SJSA1 (cell line): Measurements from ENCODE around the gene ETNK1. TPM values are rescaled to one million over a fixed set of nuclear protein-coding genes. Genes with fewer than 3 reads are reported as not detected.

Source experiments
- DNase-seq, 2 experiments: peaks; one replicate each; pipeline ENCODE4 v3.0.0-alpha.2; 2015 to 2020; ENCODE audit warnings: low spot score in 2 of 2, low read depth in 1 of 2
- H3K27ac ChIP-seq: fragments of 250-450 bp; sonication (Bioruptor Pico); 2 replicates; pipeline ENCODE4 v1.5.1; 2020; ENCODE audit warnings: mild to moderate bottlenecking, moderate library complexity
- H3K27me3 ChIP-seq: fragments of 250-450 bp; sonication (Bioruptor Pico); replicated peaks from 2 replicates; pipeline ENCODE4 v1.5.1; 2020; ENCODE audit warnings: mild to moderate bottlenecking, moderate library complexity
- H3K36me3 ChIP-seq: fragments of 250-450 bp; sonication (Bioruptor Pico); 2 replicates; pipeline ENCODE4 v1.5.1; 2020; ENCODE audit warnings: mild to moderate bottlenecking
- H3K4me1 ChIP-seq: fragments of 250-450 bp; sonication (Bioruptor Pico); replicated peaks from 2 replicates; pipeline ENCODE4 v1.6.1; 2021; ENCODE audit warnings: mild to moderate bottlenecking
- H3K4me3 ChIP-seq: fragments of 250-450 bp; sonication (Bioruptor Pico); 2 replicates; pipeline ENCODE4 v1.5.1; 2020; ENCODE audit warnings: mild to moderate bottlenecking
- H3K9me3 ChIP-seq: fragments of 250-450 bp; sonication (Bioruptor Pico); replicated peaks from 2 replicates; pipeline ENCODE4 v1.5.1; 2020; ENCODE audit warnings: mild to moderate bottlenecking
- total RNA-seq: library from RNA; depleted of rRNA; stranded (reverse); fragments of >200 nt; shearing (Covaris generic); gene quantifications from 2 replicates; pipeline ENCODE4 v1.2.3, GENCODE V29; 2014

The ETNK1 gene
- total RNA-seq, 1 experiment from 2014 or later, result 24.5 TPM

DNA sequence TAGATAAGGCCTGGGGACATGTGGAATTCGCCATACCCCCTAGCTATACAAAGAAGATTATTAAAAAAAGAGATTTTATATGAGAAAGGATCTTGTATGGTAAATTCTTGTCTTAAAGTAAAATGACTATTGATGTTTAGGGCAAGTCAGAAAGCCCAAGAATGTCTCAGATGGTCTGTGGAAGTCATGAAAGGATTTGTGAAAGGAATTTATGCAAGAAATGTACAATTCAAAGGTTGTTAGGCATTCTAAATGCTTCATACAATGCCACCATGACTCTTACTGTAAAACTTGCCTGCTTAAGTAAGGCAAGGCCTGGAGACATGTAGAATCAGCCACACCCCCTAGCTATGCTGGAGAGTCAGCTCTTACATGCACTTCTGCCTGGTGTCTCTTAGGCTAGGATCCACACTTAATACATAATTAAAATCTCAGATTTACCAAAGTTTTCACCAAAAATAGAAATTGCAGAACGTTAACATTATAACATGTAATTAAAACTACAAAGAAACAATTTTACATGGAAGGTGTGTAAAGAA, 8.9 kb upstream of the ETNK1 start:
- H3K9me3 ChIP-seq, result no peaks in the 10 kb centered on the region
- no peaks in the 10 kb centered on the region for H3K36me3 ChIP-seq
- H3K4me1 ChIP-seq, result no peaks in the 10 kb centered on the region
- no peaks in the 10 kb centered on the region for H3K27me3 ChIP-seq
- no peak overlapping the region for H3K27ac ChIP-seq
- DNase-seq, result no peak
- no peak overlapping the region for H3K4me3 ChIP-seq

DNA sequence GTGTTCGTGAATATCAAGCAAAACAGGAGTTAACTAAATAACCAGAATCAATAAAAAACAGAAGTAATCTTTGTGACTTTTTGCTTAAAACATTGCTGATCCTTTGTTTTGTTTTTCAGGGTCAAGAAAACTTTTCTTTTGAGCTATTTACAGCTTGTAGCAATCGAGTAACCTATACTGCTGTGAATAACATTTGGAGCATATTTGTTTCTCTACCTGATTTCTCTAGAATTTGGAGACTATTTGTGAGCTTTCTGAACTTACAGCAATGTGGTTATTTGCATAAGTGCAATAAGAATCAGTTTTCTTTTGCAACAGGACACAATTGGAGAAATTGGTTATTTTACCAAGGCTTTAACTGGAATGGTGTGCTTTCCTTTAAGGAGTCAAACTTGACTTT, 7.3 kb upstream of the ETNK1 start:
- Histone ChIP-seq H3K27ac (no peak overlapping the region), H3K9me3 (no peaks in the 10 kb centered on the region), H3K36me3 (no peaks in the 10 kb centered on the region), H3K27me3 (no peaks in the 10 kb centered on the region), H3K4me1 (no peaks in the 10 kb centered on the region), H3K4me3 (no peak overlapping the region)
- no peak for DNase-seq

GRCh38 chr12:22624548-22624869, 462 bp upstream of the ETNK1 start:
- Histone ChIP-seq H3K4me1 (peaks cover 8% of the 10 kb centered on the region), H3K36me3 (peaks cover 8% of the 10 kb centered on the region), H3K27ac (peak overlapping the region; percentile 88), H3K27me3 (no peaks in the 10 kb centered on the region), H3K9me3 (no peaks in the 10 kb centered on the region), H3K4me3 (peak overlapping the region; percentile 80)
- DNase-seq, result peak in 1 of 2 experiments; percentile 41

DNA sequence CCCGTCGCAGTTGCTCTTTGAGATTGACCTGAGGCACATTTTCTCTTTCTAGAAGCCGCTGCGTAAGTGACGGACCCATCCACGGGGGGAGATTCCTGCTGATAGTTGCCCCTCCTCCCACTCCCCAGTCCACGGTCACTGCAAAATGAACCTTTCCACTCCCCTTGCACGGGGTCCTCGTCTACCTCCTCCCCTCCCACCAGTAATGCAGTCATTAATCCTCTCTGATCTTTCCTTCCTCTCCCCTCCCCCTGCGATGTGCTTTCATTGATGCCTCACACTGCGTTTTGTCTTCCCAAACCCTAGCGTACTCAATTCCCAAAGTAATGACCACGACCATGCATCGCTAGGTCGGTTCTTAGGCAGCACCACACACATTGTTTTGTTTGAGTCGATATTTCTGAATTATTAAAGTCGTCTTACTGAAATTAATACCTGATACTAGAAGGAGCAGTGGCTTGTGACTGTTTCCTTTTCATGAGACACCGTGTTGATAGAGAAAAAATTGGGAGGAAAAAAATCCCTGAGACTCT, 857 bp downstream of the ETNK1 start:
- H3K9me3 ChIP-seq, result no peaks in the 10 kb centered on the region
- no peaks in the 10 kb centered on the region for H3K27me3 ChIP-seq
- peak overlapping the region; percentile 88 for H3K27ac ChIP-seq
- H3K36me3 ChIP-seq, result peaks cover 11% of the 10 kb centered on the region
- peak in 1 of 2 experiments; percentile 47 for DNase-seq
- peak overlapping the region; percentile 80 for H3K4me3 ChIP-seq
- peaks cover 8% of the 10 kb centered on the region for H3K4me1 ChIP-seq

DNA sequence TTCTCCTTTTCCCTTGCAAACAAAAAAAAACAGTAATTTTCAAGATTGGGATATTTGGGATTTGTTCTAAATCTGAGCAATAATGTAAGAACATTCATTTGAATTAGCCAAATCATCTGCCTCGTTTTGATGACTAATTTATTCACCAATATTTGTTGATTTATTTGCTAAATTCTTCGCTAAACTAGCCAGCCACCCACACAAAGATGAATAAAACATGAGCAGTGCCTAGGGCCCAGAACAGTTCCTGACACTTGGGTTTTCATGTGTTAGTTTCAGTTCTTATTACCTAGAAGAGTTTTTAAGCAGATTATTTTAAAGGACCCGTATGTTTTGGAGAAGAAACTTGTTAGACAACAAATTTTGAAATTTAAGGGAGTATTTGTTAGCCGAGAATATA, 1.4 kb downstream of the ETNK1 start:
- Histone ChIP-seq H3K36me3 (peaks cover 11% of the 10 kb centered on the region), H3K27ac (no peak overlapping the region), H3K9me3 (no peaks in the 10 kb centered on the region), H3K4me3 (peak overlapping the region; percentile 80), H3K4me1 (peaks cover 8% of the 10 kb centered on the region), H3K27me3 (no peaks in the 10 kb centered on the region)
- DNase-seq, result no peak

DNA sequence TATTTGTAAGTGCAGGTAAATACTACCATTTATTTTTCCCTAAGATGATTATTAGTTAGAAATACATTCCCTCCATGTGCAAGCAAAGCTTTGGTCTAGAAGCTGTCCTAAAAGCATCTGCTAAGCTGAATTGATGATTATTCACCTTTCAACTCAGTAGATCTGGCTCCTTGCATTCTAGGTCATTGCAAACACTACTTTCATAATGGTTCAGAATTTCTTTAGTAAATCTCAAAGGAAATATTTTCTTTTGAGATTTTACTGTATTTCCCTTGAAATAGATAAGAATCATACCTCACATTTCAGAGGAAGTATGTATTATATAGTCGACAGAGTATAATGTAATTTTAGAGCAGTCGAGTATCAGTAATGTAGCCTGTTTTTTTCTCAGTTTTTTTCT, 2.4 kb downstream of the ETNK1 start:
- Histone ChIP-seq H3K4me1 (peaks cover 8% of the 10 kb centered on the region), H3K27ac (no peak overlapping the region), H3K9me3 (no peaks in the 10 kb centered on the region), H3K27me3 (no peaks in the 10 kb centered on the region), H3K36me3 (peaks cover 11% of the 10 kb centered on the region), H3K4me3 (no peak overlapping the region)
- no peak for DNase-seq

DNA sequence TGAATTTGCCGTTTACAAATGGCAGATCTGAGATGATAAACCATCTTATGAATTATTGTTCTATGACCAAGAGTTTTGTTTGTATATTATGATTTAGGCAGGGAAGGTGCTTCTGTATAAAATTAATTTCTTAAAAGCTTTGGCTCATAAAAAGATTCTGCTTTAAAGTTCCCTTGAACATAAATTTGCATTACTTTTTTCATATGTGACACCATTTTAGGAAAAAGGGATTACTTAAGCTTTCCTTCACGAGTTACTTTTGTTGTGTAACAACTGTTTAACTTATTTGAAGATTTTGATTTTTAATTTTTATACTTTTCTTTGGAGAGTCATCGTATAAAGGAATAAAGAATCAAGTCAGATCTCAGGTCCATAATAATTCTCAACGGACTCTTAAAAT, 3.3 kb downstream of the ETNK1 start:
- Histone ChIP-seq H3K4me3 (no peak overlapping the region), H3K4me1 (peaks cover 8% of the 10 kb centered on the region), H3K9me3 (no peaks in the 10 kb centered on the region), H3K27me3 (no peaks in the 10 kb centered on the region), H3K36me3 (peaks cover 14% of the 10 kb centered on the region), H3K27ac (no peak overlapping the region)
- no peak for DNase-seq

- DNase-seq, result no peak
- Histone ChIP-seq H3K36me3 (0 out of 2 replicates have a peak, but pooled peaks cover 8% of the 10 kb centered on the region), H3K27me3 (no peaks in the 10 kb centered on the region), H3K4me1 (0 out of 2 replicates have a peak, but pooled peaks cover 1% of the 10 kb centered on the region), H3K4me3 (no peak overlapping the region), H3K27ac (no peak overlapping the region), H3K9me3 (no peaks in the 10 kb centered on the region)
These were observed 7.0 kb downstream of the ETNK1 start for GRCh38 chr12:22631863-22632463.

DNA sequence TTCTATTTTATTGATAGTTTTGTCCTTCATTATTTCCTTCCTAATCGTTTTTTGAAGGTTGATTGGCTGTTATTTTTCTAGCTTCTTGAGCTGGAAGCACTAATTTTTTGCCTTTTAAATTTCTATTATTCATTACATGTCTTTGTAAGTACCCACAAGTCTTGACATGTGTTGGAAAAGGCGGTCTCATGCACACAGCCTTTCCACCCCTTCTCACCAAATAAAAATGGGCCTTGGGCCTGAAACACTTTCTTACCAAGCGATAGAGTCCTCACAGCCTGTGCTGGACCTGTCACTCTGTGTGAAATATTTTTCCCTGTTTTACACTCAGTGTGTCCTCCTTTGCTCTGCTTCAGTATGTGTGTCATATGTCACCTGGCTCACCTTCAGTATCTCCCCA, 9.9 kb downstream of the ETNK1 start:
- Histone ChIP-seq H3K36me3 (0 out of 2 replicates have a peak, but pooled peaks cover 6% of the 10 kb centered on the region), H3K4me3 (no peak overlapping the region), H3K4me1 (no peaks in the 10 kb centered on the region), H3K27ac (no peak overlapping the region), H3K9me3 (no peaks in the 10 kb centered on the region), H3K27me3 (no peaks in the 10 kb centered on the region)
- DNase-seq, result no peak

GRCh38 chr12:22635812-22636211, 10.8 kb downstream of the ETNK1 start:
- H3K4me3 ChIP-seq, result no peak overlapping the region

GRCh38 chr12:22640851-22641250, 15.9 kb downstream of the ETNK1 start:
- Histone ChIP-seq H3K36me3 (no peaks in the 10 kb centered on the region), H3K27me3 (no peaks in the 10 kb centered on the region), H3K9me3 (no peaks in the 10 kb centered on the region), H3K4me3 (no peak overlapping the region), H3K4me1 (no peaks in the 10 kb centered on the region), H3K27ac (no peak overlapping the region)
- no peak for DNase-seq

More at GRCh38 chr12:22635812-22636211, 10.8 kb downstream of the ETNK1 start:
- DNase-seq, result no peak
- Histone ChIP-seq H3K27me3 (no peaks in the 10 kb centered on the region), H3K9me3 (no peaks in the 10 kb centered on the region), H3K4me1 (no peaks in the 10 kb centered on the region), H3K27ac (no peak overlapping the region), H3K36me3 (0 out of 2 replicates have a peak, but pooled peaks cover 4% of the 10 kb centered on the region)

GRCh38 chr12:22641353-22642053, 16.5 kb downstream of the ETNK1 start:
- no peak overlapping the region for H3K4me3 ChIP-seq
- no peak for DNase-seq

GRCh38 chr12:22648668-22649067, 23.7 kb downstream of the ETNK1 start:
- no peak for DNase-seq
- Histone ChIP-seq H3K36me3 (no peaks in the 10 kb centered on the region; the same call in none of the 2 replicates), H3K27me3 (no peaks in the 10 kb centered on the region)

More at GRCh38 chr12:22641353-22642053, 16.5 kb downstream of the ETNK1 start:
- Histone ChIP-seq H3K9me3 (no peaks in the 10 kb centered on the region), H3K36me3 (no peaks in the 10 kb centered on the region), H3K27ac (no peak overlapping the region), H3K4me1 (no peaks in the 10 kb centered on the region), H3K27me3 (no peaks in the 10 kb centered on the region)

GRCh38 chr12:22653075-22653474, 28.1 kb downstream of the ETNK1 start:
- H3K36me3 ChIP-seq, result no peaks in the 10 kb centered on the region; the same call in none of the 2 replicates
- H3K4me1 ChIP-seq, result peaks cover 5% of the 10 kb centered on the region; the same call in 1 of the 2 replicates
- H3K27ac ChIP-seq, result no peak overlapping the region
- peak in 1 of 2 experiments; percentile 25 for DNase-seq
- no peak overlapping the region for H3K4me3 ChIP-seq
- H3K27me3 ChIP-seq, result no peaks in the 10 kb centered on the region
- H3K9me3 ChIP-seq, result no peaks in the 10 kb centered on the region

More at GRCh38 chr12:22648668-22649067, 23.7 kb downstream of the ETNK1 start:
- Histone ChIP-seq H3K27ac (no peak overlapping the region), H3K4me3 (no peak overlapping the region), H3K4me1 (peaks cover 5% of the 10 kb centered on the region; the same call in 1 of the 2 replicates), H3K9me3 (no peaks in the 10 kb centered on the region)
